Breast epithelium (tissue), 3 donors: ENCODE data around the gene CTIF.

Experiments
- CTCF ChIP-seq, 3 donors: fragments of 450-650 bp; IDR thresholded peaks; one replicate each; pipeline ENCODE4 v1.5.1; 2016 to 2017; ENCODE audit warnings: antibody characterized with exemption in 3 of 3, mild to moderate bottlenecking in 3 of 3, moderate library complexity in 3 of 3
- POLR2A ChIP-seq: fragments of 450-650 bp; IDR thresholded peaks from one replicate; pipeline ENCODE4 v1.6.1; 2016; ENCODE audit warnings: antibody characterized with exemption, mild to moderate bottlenecking, moderate library complexity

GRCh38 chr18:48864876-48865275 is 326.0 kb downstream of the CTIF start:
- TF ChIP-seq CTCF (IDR thresholded peaks at IDR 0.05) = no peak
- TF ChIP-seq POLR2A = no peak
